ENCODE results near the gene PRORP. TPM values are rescaled to one million over a fixed set of nuclear protein-coding genes. Genes with fewer than 3 reads are reported as not detected.
A peak's percentile ranks its signal among the peaks of the same experiment; 100 is the strongest.

Gene PRORP
- total and polyA plus RNA-seq, 2 of the 13 experiments (the other 11 are each of a cell fraction or from before 2014, with no cell fraction given) = 48.9 to 88.7 TPM

DNA sequence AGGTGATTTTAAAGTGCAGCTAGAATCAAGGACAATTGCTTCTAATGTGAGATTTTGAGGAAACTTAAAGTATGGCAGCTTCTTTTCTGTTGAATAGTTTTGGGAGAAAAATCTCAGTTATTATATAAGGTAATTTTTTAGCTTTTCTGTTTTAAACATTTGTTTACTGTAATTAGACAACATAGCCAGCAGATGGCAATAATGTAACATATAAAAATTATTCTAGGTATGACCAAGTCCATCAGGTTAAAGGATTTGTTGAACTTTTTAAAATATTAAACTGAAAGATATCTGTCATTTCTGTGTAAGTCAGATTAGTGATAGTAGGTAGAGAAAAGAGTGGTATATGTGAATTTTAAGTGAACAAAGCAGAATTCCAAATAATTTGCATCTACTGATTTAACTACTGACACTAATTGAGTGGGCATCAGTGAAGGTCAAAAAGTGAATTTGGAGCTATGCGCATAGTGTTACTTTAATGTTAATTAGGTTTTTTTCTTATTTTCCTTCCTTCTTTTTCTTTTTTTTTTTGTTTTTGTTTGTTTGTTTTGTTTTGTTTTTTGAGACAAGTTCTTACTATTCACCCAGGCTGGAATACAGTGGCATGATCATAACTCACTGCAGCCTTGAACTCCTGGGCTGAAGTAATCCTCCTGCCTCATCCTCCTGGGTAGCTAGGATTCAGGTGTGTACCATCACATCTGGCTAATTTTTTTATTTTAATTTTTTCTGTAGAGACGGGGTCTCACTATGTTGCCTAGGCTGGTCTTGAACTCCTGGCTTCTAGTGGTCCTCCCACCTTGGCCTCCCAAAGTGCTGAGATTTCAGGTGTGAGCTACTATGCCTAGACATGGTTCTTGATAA is 18.6 kb downstream of the PRORP start (continued):
- TF ChIP-seq, protein P1, sequence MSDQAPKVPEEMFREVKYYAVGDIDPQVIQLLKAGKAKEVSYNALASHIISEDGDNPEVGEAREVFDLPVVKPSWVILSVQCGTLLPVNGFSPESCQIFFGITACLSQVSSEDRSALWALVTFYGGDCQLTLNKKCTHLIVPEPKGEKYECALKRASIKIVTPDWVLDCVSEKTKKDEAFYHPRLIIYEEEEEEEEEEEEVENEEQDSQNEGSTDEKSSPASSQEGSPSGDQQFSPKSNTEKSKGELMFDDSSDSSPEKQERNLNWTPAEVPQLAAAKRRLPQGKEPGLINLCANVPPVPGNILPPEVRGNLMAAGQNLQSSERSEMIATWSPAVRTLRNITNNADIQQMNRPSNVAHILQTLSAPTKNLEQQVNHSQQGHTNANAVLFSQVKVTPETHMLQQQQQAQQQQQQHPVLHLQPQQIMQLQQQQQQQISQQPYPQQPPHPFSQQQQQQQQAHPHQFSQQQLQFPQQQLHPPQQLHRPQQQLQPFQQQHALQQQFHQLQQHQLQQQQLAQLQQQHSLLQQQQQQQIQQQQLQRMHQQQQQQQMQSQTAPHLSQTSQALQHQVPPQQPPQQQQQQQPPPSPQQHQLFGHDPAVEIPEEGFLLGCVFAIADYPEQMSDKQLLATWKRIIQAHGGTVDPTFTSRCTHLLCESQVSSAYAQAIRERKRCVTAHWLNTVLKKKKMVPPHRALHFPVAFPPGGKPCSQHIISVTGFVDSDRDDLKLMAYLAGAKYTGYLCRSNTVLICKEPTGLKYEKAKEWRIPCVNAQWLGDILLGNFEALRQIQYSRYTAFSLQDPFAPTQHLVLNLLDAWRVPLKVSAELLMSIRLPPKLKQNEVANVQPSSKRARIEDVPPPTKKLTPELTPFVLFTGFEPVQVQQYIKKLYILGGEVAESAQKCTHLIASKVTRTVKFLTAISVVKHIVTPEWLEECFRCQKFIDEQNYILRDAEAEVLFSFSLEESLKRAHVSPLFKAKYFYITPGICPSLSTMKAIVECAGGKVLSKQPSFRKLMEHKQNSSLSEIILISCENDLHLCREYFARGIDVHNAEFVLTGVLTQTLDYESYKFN (CRISPR knock-in tag; conservative IDR thresholded peaks at IDR 0.05) = no peak
- TF ChIP-seq, protein P2, sequence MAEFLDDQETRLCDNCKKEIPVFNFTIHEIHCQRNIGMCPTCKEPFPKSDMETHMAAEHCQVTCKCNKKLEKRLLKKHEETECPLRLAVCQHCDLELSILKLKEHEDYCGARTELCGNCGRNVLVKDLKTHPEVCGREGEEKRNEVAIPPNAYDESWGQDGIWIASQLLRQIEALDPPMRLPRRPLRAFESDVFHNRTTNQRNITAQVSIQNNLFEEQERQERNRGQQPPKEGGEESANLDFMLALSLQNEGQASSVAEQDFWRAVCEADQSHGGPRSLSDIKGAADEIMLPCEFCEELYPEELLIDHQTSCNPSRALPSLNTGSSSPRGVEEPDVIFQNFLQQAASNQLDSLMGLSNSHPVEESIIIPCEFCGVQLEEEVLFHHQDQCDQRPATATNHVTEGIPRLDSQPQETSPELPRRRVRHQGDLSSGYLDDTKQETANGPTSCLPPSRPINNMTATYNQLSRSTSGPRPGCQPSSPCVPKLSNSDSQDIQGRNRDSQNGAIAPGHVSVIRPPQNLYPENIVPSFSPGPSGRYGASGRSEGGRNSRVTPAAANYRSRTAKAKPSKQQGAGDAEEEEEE (CRISPR knock-in tag; IDR thresholded peaks at IDR 0.05; ENCODE audit: borderline replicate concordance) = no peak
- no peak for TF ChIP-seq TAF15 (IDR thresholded peaks at IDR 0.05; ENCODE audit: low read depth, low read length, poor library complexity, severe bottlenecking)

DNA sequence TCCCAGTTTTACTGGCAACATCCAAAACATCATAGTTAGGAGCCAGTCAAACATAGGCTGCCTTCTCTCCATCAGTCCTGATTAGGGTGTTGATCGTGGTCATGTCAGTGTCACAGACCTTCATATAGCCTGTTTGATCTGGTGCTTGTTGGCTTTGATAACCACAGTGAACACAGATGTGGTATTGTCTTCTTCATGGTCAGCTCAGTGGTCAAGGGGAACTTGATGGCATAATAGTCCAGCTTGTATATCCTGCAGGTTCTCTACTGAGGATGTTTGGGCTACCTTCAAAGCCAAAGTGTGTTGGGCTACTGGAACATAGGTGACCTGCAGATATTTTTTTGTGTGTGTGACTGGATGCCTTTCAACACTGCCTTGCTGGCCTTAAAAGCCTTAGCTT is 21.7 kb downstream of the PRORP start:
- H3K36me3 ChIP-seq (replicated peaks in 1 of 2; ENCODE audit: control insufficient read depth in 1 of 2, insufficient read depth in 2 of 2, low read length in 2 of 2) = peaks cover 7 to 9% of the 10 kb centered on the region in 2 experiments; a peak in 2 of 5 replicates
- ATAC-seq (peak; percentile 89), FAIRE-seq (no peak), DNase-seq (ENCODE audit: low spot score) (peak; percentile 97)
- H3K9ac ChIP-seq (ENCODE audit: insufficient read depth, low read depth, low read length) = no peak overlapping the region
- in situ Hi-C loops (cut with HindIII; ENCODE audit: extremely low pct_ligation_motif_present, low pct_unique_long_range_greater_than_20kb) = loop anchor here (25.0 kb wide), 1 partner anchor 668 kb away; the partner anchor contains the start of gene RALGAPA1
- peaks cover 33% of the 10 kb centered on the region for H3K4me1 ChIP-seq (ENCODE audit: insufficient read depth, low read length)
- H3K9me3 ChIP-seq (ENCODE audit: low read length) = no peaks in the 10 kb centered on the region
- H2AFZ ChIP-seq (ENCODE audit: low read length) = no peak overlapping the region
- intact Hi-C loops (cut with micrococcal nuclease; ENCODE audit: unreplicated experiment) = loop anchor here (1.0 to 10.0 kb wide), 6 partner anchors 70 to 671 kb away; partner anchors contain the start of gene PSMA6
- H3K27ac ChIP-seq (ENCODE audit: extremely low read length, insufficient read depth, low read length) = peak overlapping the region; percentile 7
- 54% methylated on average over 1 of the region's 1 CpG for WGBS (ENCODE audit: low lambda C conversion rate)
- H4K20me1 ChIP-seq (ENCODE audit: insufficient read depth, low read length) = peaks cover 3% of the 10 kb centered on the region; the same call in 1 of the 2 replicates
- POLR2A ChIA-PET = interaction anchor here (0.8 to 6.2 kb wide), 11 partner anchors 11 to 272 kb away, joined by 3 to 98 read pairs (median 4); partner anchors contain the start of genes NFKBIA, PPP2R3C and PSMA6
- no peak overlapping the region for H3K4me3 ChIP-seq (replicated peaks in 1 of 3; ENCODE audit: insufficient read depth in 1 of 3, low read depth in 2 of 3, low read length in 3 of 3)
- CTCF ChIA-PET (ENCODE audit: low intra/inter-chr PET ratio, low total read pairs) = interaction anchor here (5.1 kb wide), 1 partner anchor 269 kb away, joined by 91 read pairs; no protein-coding TSS in a partner anchor
- peaks cover 18% of the 10 kb centered on the region for H3K79me2 ChIP-seq (ENCODE audit: insufficient read depth, low read length)
- no peak overlapping the region for H3K4me2 ChIP-seq (ENCODE audit: low read depth, low read length)
- H3K27me3 ChIP-seq (ENCODE audit: control insufficient read depth in 1 of 2, insufficient read depth in 2 of 2, low read length in 2 of 2) = no peaks in the 10 kb centered on the region
- BruUV-seq (replicated peaks) = no TSS peak
- no peak for TF ChIP-seq ELF1 (CRISPR knock-in tag; IDR thresholded peaks at IDR 0.05)
- 0 out of 2 replicates have a peak, but pooled peaks have one; percentile 29 for TF ChIP-seq THAP11 (CRISPR knock-in tag; IDR thresholded peaks at IDR 0.05)
- TF ChIP-seq ZNF501 (CRISPR knock-in tag; IDR thresholded peaks at IDR 0.05) = no peak
- TF ChIP-seq FOXM1 (CRISPR knock-in tag; IDR thresholded peaks at IDR 0.05) = no peak
- TF ChIP-seq ZNF772 (CRISPR knock-in tag; IDR thresholded peaks at IDR 0.05) = 0 out of 2 replicates have a peak, but pooled peaks have one; percentile 1
- no peak for TF ChIP-seq ZNF205 (CRISPR knock-in tag; IDR thresholded peaks at IDR 0.05)
- TF ChIP-seq NFE2L2 (IDR thresholded peaks at IDR 0.05; ENCODE audit: low read length) = no peak
- no peak for TF ChIP-seq ZNF234 (CRISPR knock-in tag; conservative IDR thresholded peaks at IDR 0.05)
- no peak for TF ChIP-seq ZNF232 (CRISPR knock-in tag; IDR thresholded peaks at IDR 0.05; ENCODE audit: borderline replicate concordance)
- no peak for TF ChIP-seq KAT7 (CRISPR knock-in tag; IDR thresholded peaks at IDR 0.05; ENCODE audit: borderline replicate concordance)
- TF ChIP-seq ZMYM2 (CRISPR knock-in tag; IDR thresholded peaks at IDR 0.05) = no peak
- TF ChIP-seq, protein P3, sequence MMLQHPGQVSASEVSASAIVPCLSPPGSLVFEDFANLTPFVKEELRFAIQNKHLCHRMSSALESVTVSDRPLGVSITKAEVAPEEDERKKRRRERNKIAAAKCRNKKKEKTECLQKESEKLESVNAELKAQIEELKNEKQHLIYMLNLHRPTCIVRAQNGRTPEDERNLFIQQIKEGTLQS (CRISPR knock-in tag; IDR thresholded peaks at IDR 0.05) = no peak

Data from HepG2 (cell line).